Breast epithelium (tissue), 3 donors: ENCODE results near the gene EARS2.

ENCODE experiments used
- POLR2A ChIP-seq: fragments of 450-650 bp; IDR thresholded peaks from one replicate; pipeline ENCODE4 v1.6.1; 2016; ENCODE audit warnings: antibody characterized with exemption, mild to moderate bottlenecking, moderate library complexity
- POLR2AphosphoS5 ChIP-seq, 3 donors: sonication (generic); formaldehyde crosslinking; IDR thresholded peaks; one replicate each; pipeline ENCODE4 v1.6.1; 2017; ENCODE audit warnings: antibody characterized with exemption in 3 of 3
- TF ChIP-seq, protein P1 (sequence below), 3 donors: fragments of 450-650 bp; IDR thresholded peaks; one replicate each; pipeline ENCODE4 v1.5.1; 2016 to 2017; ENCODE audit warnings: antibody characterized with exemption in 3 of 3, mild to moderate bottlenecking in 3 of 3, moderate library complexity in 3 of 3

DNA sequence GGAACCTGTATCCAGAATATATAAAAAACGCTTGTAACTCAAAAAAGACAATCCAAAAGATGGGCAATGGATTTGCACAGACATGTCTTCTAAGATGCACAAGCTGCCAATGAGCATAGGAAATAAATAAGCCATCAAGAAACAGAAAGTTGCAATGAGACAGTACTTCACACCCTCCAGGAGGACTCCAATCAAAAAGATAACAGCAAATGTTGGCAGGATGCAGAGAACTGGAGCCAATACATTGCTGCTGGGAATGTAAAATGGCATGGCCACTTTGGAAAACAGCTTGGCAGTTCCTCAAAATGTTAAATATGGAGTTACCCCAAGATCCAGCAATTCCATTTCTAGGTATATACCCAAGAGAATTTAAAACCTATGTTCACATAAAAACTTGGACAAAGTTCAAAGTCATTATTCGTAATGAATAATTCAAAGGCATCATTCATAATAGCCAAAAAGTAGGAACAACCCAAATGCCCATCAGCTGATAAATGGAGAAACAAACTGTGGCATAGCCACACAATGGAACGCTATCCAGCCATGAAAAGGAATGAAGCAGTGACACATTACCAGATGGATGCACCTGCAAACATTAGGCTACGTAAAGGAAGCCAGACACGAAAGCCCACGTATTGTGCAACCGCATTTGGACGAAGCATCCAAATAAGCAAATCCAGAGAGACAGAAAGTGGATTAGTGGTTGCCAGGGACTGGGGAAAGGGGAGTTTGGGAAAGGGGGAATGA, 72.5 kb downstream of the EARS2 start:
- TF ChIP-seq, protein P1, sequence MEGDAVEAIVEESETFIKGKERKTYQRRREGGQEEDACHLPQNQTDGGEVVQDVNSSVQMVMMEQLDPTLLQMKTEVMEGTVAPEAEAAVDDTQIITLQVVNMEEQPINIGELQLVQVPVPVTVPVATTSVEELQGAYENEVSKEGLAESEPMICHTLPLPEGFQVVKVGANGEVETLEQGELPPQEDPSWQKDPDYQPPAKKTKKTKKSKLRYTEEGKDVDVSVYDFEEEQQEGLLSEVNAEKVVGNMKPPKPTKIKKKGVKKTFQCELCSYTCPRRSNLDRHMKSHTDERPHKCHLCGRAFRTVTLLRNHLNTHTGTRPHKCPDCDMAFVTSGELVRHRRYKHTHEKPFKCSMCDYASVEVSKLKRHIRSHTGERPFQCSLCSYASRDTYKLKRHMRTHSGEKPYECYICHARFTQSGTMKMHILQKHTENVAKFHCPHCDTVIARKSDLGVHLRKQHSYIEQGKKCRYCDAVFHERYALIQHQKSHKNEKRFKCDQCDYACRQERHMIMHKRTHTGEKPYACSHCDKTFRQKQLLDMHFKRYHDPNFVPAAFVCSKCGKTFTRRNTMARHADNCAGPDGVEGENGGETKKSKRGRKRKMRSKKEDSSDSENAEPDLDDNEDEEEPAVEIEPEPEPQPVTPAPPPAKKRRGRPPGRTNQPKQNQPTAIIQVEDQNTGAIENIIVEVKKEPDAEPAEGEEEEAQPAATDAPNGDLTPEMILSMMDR (IDR thresholded peaks at IDR 0.05): no peak
- TF ChIP-seq POLR2A: no peak
- no peak for TF ChIP-seq POLR2AphosphoS5 (IDR thresholded peaks at IDR 0.05)
